ENCODE measurements around the gene PGPEP1.
"Not testable (repeated sequence)": the region's sequence is repeated elsewhere in the genome, so short reads cannot be mapped to it uniquely, and the experiment has no call there.

PGPEP1 gene

GRCh38 chr19:18308948-18309325 is 31.5 kb upstream of the PGPEP1 start:
- no peak for DNase-seq

- no peak for DNase-seq
These were observed 30.8 kb upstream of the PGPEP1 start for GRCh38 chr19:18309525-18310064.

- no peak for DNase-seq
These were observed 30.1 kb upstream of the PGPEP1 start for GRCh38 chr19:18310118-18310909.

GRCh38 chr19:18310966-18311365 is 29.4 kb upstream of the PGPEP1 start:
- no peak for DNase-seq

- DNase-seq: no peak
These were observed 28.8 kb upstream of the PGPEP1 start for GRCh38 chr19:18311502-18312091.

- no peak for DNase-seq
These were observed 28.3 kb upstream of the PGPEP1 start for GRCh38 chr19:18312092-18312534.

- DNase-seq: no peak
These were observed 27.0 kb upstream of the PGPEP1 start for GRCh38 chr19:18313398-18313797.

GRCh38 chr19:18317961-18318800 is 22.2 kb upstream of the PGPEP1 start:
- peak; percentile 81 for DNase-seq

- no peak for DNase-seq
These were observed 20.7 kb upstream of the PGPEP1 start for GRCh38 chr19:18319591-18320135.

- no peak for DNase-seq
These were observed 19.3 kb upstream of the PGPEP1 start for GRCh38 chr19:18320865-18321733.

- DNase-seq: peak; percentile 77
These were observed 18.7 kb upstream of the PGPEP1 start for GRCh38 chr19:18321734-18322102.

GRCh38 chr19:18322318-18322758 is 18.1 kb upstream of the PGPEP1 start:
- DNase-seq: peak; percentile 72

GRCh38 chr19:18322759-18323460 is 17.5 kb upstream of the PGPEP1 start, which contains the start of gene LSM4:
Gene LSM4 (minus strand): TSS chr19:18323076. CDS start chr19:18323020, 56 bp downstream.
- peak; percentile 100 for DNase-seq

GRCh38 chr19:18324373-18324731 is 16.0 kb upstream of the PGPEP1 start:
- not testable (repeated sequence) for DNase-seq

- DNase-seq: no peak
These were observed 13.6 kb upstream of the PGPEP1 start for GRCh38 chr19:18326772-18327171.

- DNase-seq: peak; percentile 95
These were observed 11.9 kb upstream of the PGPEP1 start for GRCh38 chr19:18328340-18329034.

GRCh38 chr19:18329035-18329376 is 11.4 kb upstream of the PGPEP1 start:
- no peak for DNase-seq

GRCh38 chr19:18330868-18331267 is 9.5 kb upstream of the PGPEP1 start:
- DNase-seq: no peak

GRCh38 chr19:18332917-18333530 is 7.4 kb upstream of the PGPEP1 start:
- DNase-seq: no peak

- no peak for DNase-seq
These were observed 6.7 kb upstream of the PGPEP1 start for GRCh38 chr19:18333680-18334079.

All from activated CD4-positive, alpha-beta T cell treated with anti-CD3 and anti-CD28 coated beads, Interleukin-10, Interleukin-2, amounts not matched to agents 100 ng/mL and 50 ng/mL, durations not matched to agents 16 hours and 8 hours (primary cell).